Measurements from ENCODE around the gene NRIP3.
"Not testable (repeated sequence)": the region's sequence is repeated elsewhere in the genome, so short reads cannot be mapped to it uniquely, and the experiment has no call there.

Gene NRIP3

GRCh38 chr11:9015677-9016076 is 11.9 kb upstream of the NRIP3 start:
- DNase-seq: peak; percentile 13 to 70

DNA sequence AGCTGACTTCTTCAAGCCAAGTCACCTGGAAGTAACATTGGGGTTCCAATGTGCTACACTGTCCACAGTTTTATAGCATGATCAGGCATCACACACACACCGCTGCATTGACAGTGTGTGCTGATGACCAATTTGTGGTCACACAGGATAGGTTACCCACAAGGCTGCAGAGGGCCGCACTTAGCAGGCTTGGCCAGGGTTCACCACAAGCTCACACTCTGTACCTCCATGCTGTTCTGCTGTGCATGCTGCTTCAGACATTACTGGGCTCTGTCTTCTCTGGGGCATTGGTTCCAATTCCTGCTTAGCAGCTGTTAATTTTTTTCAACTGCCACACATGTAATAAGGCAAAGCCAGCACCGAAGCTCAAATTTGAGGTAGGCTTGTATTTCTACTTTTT is 11.0 kb upstream of the NRIP3 start:
- DNase-seq: no peak

- DNase-seq: no peak
These were observed 9.6 kb upstream of the NRIP3 start for GRCh38 chr11:9013373-9013772.

- DNase-seq: not testable (repeated sequence)
These were observed 5.7 kb upstream of the NRIP3 start for GRCh38 chr11:9009538-9009937.

DNA sequence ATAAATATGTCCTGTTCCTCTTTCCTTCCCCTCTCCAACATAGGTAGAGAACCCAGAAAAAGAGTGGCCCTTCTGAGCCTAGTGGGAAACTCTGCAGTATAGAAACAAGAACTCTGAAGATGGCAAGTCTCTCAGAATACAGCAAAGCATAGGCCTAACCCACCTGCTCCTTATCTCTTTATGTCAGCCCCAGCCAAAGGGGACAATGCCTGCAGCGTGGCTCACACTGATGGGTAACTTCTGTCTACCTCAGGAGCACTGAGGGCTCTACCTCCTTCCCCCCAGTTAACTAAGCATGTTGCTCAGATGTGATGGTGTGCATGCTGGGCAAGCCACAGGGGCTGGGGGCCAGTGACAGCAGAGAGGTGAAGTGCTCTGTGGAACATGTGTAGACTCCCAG is 4.9 kb upstream of the NRIP3 start:
- DNase-seq: no peak

- no peak for DNase-seq
These were observed 4.3 kb upstream of the NRIP3 start for GRCh38 chr11:9008011-9008550.

- no peak for DNase-seq
These were observed 1.3 kb upstream of the NRIP3 start for GRCh38 chr11:9005087-9005486.

GRCh38 chr11:9004183-9004926 is 554 bp upstream of the NRIP3 start:
- no peak for DNase-seq

DNA sequence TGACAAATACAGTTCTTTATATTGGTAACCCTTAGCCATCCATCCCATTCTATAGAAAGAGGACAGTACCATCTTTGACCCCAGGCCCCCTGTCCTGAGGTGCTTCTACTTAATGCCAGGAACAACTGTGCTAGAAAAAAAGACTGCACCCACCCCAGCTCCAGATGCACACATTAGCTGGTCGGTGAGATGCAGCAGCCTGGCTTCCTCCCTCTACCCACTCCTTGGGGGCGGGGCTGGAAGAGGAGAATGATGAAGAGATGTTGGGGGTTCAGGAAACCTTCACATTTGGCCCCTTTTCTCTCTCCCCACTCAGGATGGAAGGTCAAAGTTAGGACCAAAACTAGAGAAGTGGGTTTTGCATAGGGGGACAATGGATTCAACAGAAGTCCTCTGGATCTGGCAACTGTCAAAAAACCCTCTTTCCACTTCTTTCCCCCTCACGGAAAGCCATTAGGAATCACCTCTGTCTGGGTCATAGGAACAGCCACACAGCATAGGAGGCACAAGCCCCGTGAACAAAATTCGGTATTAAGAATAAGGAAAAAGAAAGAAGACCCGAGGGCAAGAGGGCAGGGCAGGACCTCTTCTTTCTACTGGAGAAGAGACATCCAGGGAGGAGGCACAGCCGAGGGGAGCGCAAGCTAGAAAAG is 755 bp downstream of the NRIP3 start:
- DNase-seq: no peak

DNA sequence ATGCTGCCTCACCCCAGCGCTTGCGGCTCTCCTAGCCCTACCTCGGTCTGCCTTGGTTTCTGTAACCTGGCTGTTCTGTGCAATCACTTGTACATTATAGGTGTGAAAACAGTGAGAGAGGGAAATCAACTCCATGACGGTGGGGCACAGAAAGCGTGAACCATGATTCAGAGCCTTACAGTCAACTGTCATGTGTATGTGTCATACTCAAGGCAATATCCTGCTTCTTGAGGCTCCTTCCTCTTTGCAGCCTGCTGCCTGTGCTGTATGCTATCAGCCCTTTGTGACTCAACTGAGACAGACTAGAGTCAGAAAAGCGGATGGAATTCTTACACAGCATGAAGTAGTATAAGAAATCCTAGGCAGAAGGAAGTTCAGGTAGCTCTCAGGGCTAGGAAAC is 2.1 kb downstream of the NRIP3 start:
- peak; percentile 7 to 24 for DNase-seq

DNA sequence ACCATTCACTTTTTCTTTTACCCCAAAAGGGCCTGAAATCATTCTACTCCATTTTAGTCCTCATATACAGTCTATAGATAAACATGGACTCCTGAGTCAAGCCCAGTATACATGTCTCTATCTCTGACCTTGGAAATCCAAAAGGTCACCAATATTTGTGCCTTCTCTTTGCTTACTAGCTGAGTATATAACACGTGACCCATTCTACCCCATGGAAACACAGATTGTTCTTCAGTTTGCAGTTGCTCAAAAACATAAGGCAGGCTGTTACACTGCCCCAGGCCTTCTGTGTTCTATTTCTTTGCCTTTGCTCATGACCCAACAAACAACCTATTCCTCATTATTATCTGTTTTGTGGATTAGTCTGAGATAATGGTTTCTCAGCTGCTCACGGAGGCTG is 5.8 kb downstream of the NRIP3 start:
- DNase-seq: no peak

DNA sequence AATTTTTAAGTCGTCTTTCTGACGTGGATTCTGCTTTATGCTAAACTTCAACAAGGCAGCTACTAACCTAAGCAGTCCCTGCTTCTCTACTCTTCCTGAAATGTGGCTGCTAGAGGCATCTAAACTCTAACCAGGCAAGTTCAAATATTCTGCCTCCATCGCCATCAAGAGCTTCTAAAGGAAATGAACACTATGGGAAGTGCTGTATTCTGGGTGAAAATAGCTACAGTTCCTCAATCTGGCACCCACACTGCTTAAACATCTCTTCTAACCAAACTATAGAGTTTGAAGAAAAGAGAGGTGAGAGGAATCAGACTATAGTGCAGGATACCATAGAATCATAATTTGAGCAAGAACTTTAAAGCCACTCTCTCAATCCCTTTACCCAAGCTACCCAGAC is 6.3 kb downstream of the NRIP3 start:
- no peak for DNase-seq

- DNase-seq: no peak
These were observed 14.3 kb downstream of the NRIP3 start for GRCh38 chr11:8989453-8989852.

GRCh38 chr11:8988329-8989234 is 15.2 kb downstream of the NRIP3 start:
- no peak for DNase-seq

DNA sequence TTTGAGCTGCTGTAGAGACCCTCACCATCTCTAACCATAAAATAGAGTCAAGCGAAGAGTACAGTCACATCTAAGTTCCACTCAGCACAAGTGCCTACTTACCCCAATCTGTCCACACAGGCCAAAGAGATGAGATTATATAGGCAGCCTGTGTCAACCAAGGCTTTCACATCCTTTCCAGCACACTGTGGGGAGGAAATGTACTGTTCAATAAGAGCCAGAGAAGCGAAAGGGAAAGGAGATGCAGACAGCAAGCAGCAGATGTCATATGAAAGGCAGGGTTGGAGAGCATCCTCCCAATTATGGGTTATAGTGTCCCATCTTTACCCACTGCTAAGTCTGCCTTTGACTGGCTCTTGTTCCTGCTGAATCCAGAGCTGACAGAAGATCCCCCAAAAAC is 16.4 kb downstream of the NRIP3 start:
- DNase-seq: no peak

- DNase-seq: not testable (repeated sequence)
These were observed 17.0 kb downstream of the NRIP3 start for GRCh38 chr11:8986772-8987171.

- DNase-seq: no peak
These were observed 18.3 kb downstream of the NRIP3 start for GRCh38 chr11:8985462-8985861.

GRCh38 chr11:8983552-8983951 is 20.2 kb downstream of the NRIP3 start:
- no peak for DNase-seq

GRCh38 chr11:8980485-8980884 is 23.3 kb downstream of the NRIP3 start:
- no peak for DNase-seq

DNA sequence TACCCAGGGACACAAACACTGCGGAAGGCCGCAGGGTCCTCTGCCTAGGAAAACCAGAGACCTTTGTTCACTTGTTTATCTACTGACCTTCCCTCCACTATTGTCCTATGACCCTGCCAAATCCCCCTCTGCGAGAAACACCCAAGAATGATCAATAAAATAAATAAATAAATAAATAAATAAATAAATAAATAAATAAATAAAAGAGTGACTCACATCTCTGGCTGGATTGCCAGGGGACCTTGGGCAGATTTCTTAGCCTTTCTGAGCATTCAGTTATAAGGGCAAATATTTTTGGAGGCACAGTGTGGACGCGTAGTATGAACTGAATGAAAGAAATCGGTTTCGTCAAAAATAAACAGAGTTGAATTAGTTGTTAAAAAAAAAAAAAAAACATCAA is 24.4 kb downstream of the NRIP3 start:
- DNase-seq: not testable (repeated sequence)

DNA sequence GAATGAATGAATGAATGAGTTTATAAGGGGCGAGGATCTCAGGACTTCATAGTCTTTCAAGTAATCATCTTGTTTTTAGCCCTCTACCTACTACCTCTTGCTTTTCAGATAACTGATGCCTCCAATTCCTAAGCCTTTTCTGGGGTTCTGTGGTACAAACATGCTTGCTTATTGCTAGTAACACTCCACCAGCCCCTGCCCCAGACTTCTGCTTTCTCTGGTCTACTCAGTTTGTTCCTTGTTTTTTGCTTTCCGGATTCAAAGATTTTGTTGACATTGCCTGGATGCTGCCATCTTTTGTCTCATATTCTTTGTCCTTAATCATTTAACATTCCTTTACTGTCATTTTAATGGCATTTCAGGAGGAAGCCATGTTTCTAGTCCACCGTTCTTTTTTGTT is 30.7 kb downstream of the NRIP3 start:
- DNase-seq: no peak

DNA sequence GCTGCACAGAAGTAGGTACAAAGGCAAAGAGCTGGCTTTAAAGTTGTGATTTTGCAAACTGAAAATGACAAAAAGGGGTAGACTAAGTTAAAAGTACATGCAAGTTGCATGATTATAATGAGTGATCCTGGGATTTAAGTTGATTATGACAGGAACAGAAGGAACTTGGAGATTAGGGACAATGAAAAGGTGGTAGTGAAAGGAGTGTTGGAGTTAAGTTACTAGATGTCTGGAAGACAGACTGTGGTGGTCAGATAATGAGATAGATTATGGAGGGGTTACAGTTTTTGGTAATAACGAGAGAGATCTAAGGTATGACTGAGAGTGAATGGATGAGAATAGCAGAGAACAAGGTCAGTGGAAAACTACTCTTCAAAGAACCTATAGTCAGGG is 31.9 kb downstream of the NRIP3 start:
- no peak for DNase-seq

GRCh38 chr11:8971196-8971923 is 32.4 kb downstream of the NRIP3 start:
- DNase-seq: no peak
